ENCODE data around the gene NGEF. TPM values are rescaled to one million over a fixed set of nuclear protein-coding genes. Genes with fewer than 3 reads are reported as not detected.

The NGEF gene
- total and polyA plus RNA-seq, 8 donors: 2.6 to 30.9 (median 5.9) TPM

DNA sequence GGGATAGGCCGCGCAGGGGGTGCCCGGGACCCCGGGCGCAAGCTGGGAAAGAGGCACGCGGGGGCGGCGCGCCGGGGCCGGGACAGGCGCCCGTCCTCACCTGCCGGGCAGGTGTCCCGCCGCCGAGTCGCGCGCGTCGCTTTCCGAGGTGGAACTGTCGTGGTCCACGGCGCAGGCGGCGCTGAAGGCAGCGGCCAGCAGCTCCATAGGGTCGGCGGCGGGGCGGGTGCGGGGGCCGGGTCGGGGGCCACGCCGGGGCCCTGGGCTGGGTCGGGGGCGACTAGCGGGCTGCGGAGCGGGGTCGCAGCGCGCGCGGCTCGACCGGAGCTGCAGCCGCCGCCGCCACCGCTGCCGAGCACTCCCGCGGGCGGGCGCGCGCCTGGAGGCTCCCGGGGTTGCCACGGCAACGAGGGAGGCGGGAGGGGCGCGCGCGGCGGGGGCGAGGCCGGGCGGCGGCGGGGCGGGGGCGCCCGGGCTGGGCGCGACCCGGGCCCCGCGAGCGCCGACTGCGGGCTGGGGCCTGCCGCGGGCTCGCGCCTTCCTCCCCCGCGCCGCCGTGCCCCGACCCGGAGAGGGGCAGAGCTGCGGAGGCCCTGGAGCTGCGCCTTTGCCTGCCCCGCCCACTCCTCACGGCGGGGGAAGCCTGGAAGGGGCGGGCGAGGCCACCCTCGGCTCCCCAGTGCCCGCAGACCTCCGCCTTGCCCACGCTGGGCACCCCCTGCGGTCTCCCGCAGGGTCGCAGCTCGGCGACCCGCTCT is 85.1 kb downstream of the NGEF start:
- Histone ChIP-seq H3K4me3 (peak overlapping the region; percentile 44 to 61 (median 51)), H3K9me3 (no peaks in the 10 kb centered on the region), H3K27me3 (peaks cover 15 to 79% (median 26%) of the 10 kb centered on the region in 3 donors), H3K27ac (no peak overlapping the region), H3K36me3 (no peaks in the 10 kb centered on the region), H3K4me1 (peaks cover 13 to 24% (median 22%) of the 10 kb centered on the region in 4 donors)
- intact Hi-C loops (cut with DNase I; ENCODE audit: low total_unique reads): no loop called here
- 0 to 7% (median 2%) methylated on average over 19 to 112 of the region's 114 CpGs for WGBS, 5 donors
- TF ChIP-seq EP300 (IDR thresholded peaks at IDR 0.05) (no peak), POLR2A (IDR thresholded peaks at IDR 0.05) (no peak), POLR2AphosphoS5 (IDR thresholded peaks at IDR 0.05) (no peak)
- TF ChIP-seq, protein P1, sequence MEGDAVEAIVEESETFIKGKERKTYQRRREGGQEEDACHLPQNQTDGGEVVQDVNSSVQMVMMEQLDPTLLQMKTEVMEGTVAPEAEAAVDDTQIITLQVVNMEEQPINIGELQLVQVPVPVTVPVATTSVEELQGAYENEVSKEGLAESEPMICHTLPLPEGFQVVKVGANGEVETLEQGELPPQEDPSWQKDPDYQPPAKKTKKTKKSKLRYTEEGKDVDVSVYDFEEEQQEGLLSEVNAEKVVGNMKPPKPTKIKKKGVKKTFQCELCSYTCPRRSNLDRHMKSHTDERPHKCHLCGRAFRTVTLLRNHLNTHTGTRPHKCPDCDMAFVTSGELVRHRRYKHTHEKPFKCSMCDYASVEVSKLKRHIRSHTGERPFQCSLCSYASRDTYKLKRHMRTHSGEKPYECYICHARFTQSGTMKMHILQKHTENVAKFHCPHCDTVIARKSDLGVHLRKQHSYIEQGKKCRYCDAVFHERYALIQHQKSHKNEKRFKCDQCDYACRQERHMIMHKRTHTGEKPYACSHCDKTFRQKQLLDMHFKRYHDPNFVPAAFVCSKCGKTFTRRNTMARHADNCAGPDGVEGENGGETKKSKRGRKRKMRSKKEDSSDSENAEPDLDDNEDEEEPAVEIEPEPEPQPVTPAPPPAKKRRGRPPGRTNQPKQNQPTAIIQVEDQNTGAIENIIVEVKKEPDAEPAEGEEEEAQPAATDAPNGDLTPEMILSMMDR (IDR thresholded peaks at IDR 0.05): no peak
- DNase-seq: peak in 1 of 2 donors; percentile 64

DNA sequence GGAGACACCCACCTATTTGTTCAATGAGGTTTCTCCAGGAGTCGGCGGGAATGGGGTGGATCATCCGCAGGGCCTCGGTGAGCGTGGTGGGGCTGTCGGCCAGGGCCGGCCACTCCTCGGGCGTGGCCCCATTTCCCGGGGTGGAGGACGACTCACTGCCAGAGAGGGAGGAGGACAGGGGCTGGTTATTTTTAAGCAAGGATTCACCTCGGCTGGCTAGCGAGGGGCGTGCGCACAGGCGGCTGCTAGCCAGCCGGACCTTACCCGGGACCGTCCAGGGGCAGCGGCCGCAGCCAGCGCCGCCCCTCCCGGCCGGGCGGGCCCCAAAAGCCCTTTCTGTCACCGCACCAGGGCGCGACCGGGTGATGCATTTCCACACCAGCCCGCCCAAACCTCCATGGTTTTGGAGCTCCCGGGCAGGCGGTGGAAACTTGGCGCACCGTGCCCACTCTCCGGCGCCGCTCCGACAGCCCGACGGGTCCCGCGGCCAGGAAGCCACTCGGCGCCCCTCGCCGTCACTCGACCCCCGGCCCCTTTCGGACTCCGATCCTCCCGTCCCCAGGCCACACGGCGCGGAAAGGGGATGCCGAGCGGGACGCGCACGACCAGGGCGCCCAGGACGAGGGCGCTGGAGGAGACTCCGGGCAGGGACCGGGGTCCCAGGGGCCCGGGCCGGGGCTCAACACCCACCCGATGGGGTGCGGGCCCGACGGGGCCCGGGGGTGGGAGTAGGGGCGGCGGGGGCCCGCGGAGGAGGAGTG is 85.8 kb downstream of the NGEF start:
- H3K36me3 ChIP-seq: no peaks in the 10 kb centered on the region
- WGBS, 5 donors: 3 to 7% (median 4%) methylated on average over 29 to 76 of the region's 76 CpGs; no CpG with 5 or more reads in 1 of the 5 donors
- H3K27ac ChIP-seq: no peak overlapping the region
- peaks cover 15 to 72% (median 26%) of the 10 kb centered on the region in 3 donors for H3K27me3 ChIP-seq
- intact Hi-C loops (cut with DNase I; ENCODE audit: low total_unique reads): no loop called here
- no peak for TF ChIP-seq POLR2A (IDR thresholded peaks at IDR 0.05)
- TF ChIP-seq, protein P1 (IDR thresholded peaks at IDR 0.05): no peak
- TF ChIP-seq EP300 (IDR thresholded peaks at IDR 0.05): no peak
- no peak for TF ChIP-seq POLR2AphosphoS5 (IDR thresholded peaks at IDR 0.05)
- peak in 1 of 2 donors; percentile 27 for DNase-seq
- H3K4me3 ChIP-seq: peak overlapping the region; percentile 44 to 61 (median 51)
- H3K9me3 ChIP-seq: no peaks in the 10 kb centered on the region
- H3K4me1 ChIP-seq: peaks cover 13 to 24% (median 22%) of the 10 kb centered on the region in 4 donors

DNA sequence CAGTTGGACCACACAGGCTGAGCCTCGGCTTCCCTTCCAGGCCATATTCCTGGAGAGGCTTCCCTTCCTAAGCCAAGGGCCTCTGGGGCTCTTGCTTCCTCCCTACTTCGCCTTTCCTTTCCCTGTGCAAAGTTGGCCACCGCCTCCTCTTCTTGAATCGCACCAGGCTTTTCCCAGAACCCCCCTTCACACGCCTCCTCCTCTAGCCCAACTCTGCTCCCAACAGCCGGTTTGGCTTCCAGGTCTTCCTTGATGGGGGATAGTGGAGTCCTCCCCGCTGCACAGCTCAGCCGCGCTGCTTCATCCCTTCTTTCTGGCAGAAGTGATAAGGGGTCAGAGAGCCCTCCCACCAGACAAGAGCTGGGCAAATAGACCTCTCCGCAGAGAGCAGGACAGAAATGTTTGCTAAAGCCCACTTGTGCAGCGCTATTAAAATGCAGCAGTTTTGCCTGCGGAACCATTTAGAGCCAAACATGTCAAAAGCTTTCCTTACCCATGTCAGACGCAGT is 86.6 kb downstream of the NGEF start:
- peak overlapping the region in 1 of 4 donors; percentile 61 for H3K4me3 ChIP-seq
- no peak for TF ChIP-seq EP300 (IDR thresholded peaks at IDR 0.05)
- TF ChIP-seq, protein P1 (IDR thresholded peaks at IDR 0.05): no peak
- no peak for TF ChIP-seq POLR2AphosphoS5 (IDR thresholded peaks at IDR 0.05)

DNA sequence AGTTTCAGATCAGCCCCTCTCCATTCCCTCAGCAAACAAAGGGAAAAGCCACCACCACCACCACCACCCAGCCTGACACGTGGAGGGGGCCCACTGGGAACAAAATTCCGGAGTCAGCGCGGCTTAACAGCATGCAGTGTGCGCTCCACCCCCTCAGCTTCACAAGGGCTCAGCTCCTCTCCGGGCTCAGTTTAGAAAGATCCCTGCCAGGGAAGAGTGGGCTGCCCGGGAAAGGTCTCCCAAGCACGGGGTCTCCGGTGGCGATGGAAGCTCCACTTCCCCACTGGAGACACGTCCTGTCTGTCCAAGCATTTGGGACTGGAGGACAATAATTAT is 87.3 kb downstream of the NGEF start:
- WGBS, 5 donors: 60 to 73% (median 71%) methylated on average over 9 to 11 of the region's 11 CpGs
- Histone ChIP-seq H3K9me3 (no peaks in the 10 kb centered on the region), H3K4me1 (peaks cover 13 to 24% (median 22%) of the 10 kb centered on the region in 4 donors), H3K36me3 (no peaks in the 10 kb centered on the region), H3K27ac (no peak overlapping the region), H3K27me3 (peaks cover 15 to 76% (median 26%) of the 10 kb centered on the region in 3 donors), H3K4me3 (no peak overlapping the region)
- DNase-seq: peak in 1 of 2 donors; percentile 10
- no peak for TF ChIP-seq POLR2AphosphoS5 (IDR thresholded peaks at IDR 0.05)
- no peak for TF ChIP-seq POLR2A (IDR thresholded peaks at IDR 0.05)
- TF ChIP-seq, protein P1 (IDR thresholded peaks at IDR 0.05): no peak
- TF ChIP-seq EP300 (IDR thresholded peaks at IDR 0.05): no peak
- intact Hi-C loops (cut with DNase I; ENCODE audit: low total_unique reads): no loop called here

More for the DNA sequence above, 86.6 kb downstream of the NGEF start:
- no peak for DNase-seq
- H3K27ac ChIP-seq: no peak overlapping the region
- peaks cover 13 to 24% (median 22%) of the 10 kb centered on the region in 4 donors for H3K4me1 ChIP-seq
- H3K27me3 ChIP-seq: peaks cover 15 to 70% (median 26%) of the 10 kb centered on the region in 3 donors
- intact Hi-C loops (cut with DNase I; ENCODE audit: low total_unique reads): no loop called here
- H3K9me3 ChIP-seq: no peaks in the 10 kb centered on the region
- H3K36me3 ChIP-seq: no peaks in the 10 kb centered on the region
- 39 to 72% (median 62%) methylated on average over 10 to 13 of the region's 13 CpGs for WGBS, 5 donors
